Neural cell (in vitro differentiated cells): Measurements from ENCODE around the gene MOB3A.

Source experiments
- SMC3 ChIP-seq: fragments of 450-650 bp; conservative IDR thresholded peaks from 2 replicates; pipeline ENCODE4 v1.6.1; 2014; ENCODE audit warnings: antibody characterized with exemption, mild to moderate bottlenecking, moderate library complexity; ENCODE audit not compliant: poor library complexity
- TF ChIP-seq, protein P1 (sequence below): fragments of 450-650 bp; IDR thresholded peaks from 2 replicates; pipeline ENCODE4 v1.5.1; 2014; ENCODE audit warnings: antibody characterized with exemption, mild to moderate bottlenecking, moderate library complexity; ENCODE audit not compliant: poor library complexity, severe bottlenecking

DNA sequence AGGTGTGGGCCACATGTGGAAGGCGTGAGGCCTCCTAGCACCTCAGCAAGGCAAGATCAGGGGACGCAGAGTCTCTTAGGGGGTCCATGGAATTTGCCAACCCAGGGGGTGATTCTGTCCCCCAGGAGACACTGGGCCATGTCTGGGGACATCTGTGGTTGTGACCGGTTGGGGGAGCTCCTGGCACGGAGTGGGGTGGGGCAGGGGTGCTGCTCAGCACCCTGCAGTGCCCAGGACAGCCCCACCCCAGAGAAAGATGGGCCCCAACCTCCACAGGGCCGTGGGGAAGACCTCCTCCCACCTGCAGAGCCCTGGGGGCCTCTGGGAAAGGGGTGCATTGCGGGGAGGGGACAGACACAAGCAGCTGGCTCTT, 49.1 kb downstream of the MOB3A start:
- TF ChIP-seq, protein P1, sequence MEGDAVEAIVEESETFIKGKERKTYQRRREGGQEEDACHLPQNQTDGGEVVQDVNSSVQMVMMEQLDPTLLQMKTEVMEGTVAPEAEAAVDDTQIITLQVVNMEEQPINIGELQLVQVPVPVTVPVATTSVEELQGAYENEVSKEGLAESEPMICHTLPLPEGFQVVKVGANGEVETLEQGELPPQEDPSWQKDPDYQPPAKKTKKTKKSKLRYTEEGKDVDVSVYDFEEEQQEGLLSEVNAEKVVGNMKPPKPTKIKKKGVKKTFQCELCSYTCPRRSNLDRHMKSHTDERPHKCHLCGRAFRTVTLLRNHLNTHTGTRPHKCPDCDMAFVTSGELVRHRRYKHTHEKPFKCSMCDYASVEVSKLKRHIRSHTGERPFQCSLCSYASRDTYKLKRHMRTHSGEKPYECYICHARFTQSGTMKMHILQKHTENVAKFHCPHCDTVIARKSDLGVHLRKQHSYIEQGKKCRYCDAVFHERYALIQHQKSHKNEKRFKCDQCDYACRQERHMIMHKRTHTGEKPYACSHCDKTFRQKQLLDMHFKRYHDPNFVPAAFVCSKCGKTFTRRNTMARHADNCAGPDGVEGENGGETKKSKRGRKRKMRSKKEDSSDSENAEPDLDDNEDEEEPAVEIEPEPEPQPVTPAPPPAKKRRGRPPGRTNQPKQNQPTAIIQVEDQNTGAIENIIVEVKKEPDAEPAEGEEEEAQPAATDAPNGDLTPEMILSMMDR, result no peak
- no peak for TF ChIP-seq SMC3
